ENCODE results near the gene NKTR.
"Not testable (repeated sequence)": the region's sequence is repeated elsewhere in the genome, so short reads cannot be mapped to it uniquely, and the experiment has no call there.

The NKTR gene

DNA sequence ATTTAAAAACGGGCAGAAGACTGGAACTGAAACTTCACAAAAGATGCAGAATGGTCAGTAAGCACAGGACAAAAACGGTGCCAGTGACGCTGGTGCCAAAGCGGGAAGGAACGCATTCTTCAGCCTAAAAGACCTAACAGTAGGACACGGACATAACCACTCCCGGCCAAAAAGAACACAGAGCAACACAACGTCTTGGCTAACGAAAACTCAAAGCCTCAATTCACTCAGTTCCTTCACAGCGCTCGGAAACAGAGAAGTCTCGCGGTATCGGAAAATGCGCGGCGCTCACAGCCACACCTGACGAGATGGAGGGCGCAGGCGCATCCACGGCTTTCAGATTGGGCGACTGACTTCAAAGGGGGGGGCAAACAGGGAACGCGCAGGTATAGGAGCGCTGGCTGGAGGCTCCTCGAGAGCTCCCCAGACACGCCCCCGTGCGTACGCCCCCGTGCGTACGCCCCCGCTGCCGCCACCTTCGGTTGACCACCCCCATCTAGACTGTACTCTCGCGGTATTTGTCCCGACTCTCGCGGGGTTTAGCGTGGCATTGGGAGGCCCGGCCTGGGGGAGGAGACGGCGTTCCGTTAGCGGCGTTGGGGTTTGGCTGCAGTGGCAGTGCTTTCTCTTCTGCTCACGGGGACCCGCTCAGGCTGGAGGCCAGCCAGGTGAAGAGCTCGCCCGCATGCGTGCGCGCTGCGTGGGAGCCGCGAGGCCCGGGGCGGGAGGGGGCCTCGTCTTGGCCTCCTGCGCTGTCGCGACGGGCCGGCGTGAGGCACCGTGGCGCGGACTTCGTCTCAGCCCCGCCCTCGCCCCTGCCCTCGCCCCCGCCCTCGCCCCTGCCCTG, at the start of gene NKTR:
Gene NKTR, plus strand, starts transcription at position 576 of the 847 bp plus-strand sequence. CDS start 321 bp downstream, outside the sequence.
- no peaks in the 10 kb centered on the region for H3K27me3 ChIP-seq (ENCODE audit: control insufficient read depth in 1 of 2, insufficient read depth in 2 of 2, low read length in 2 of 2)
- H3K27ac ChIP-seq (ENCODE audit: low read depth, low read length) = peak within 1 kb of the TSS; percentile 92
- peak within 1 kb of the TSS; percentile 91 to 100 for H3K9ac ChIP-seq (ENCODE audit: low read depth in 1 of 2, low read length in 2 of 2)
- H3K9me3 ChIP-seq (ENCODE audit: control insufficient read depth in 1 of 2, low read length in 2 of 2) = no peaks in the 10 kb centered on the region
- peak within 1 kb of the TSS; percentile 86 to 99 for H3K4me3 ChIP-seq (ENCODE audit: low read depth in 1 of 2, low read length in 2 of 2)
- H3K4me1 ChIP-seq (ENCODE audit: control insufficient read depth in 1 of 2, insufficient read depth in 2 of 2, low read length in 2 of 2) = peaks cover 14 to 20% of the 10 kb centered on the region in 2 donors
- H3K36me3 ChIP-seq (ENCODE audit: control insufficient read depth in 1 of 2, insufficient read depth in 2 of 2, low read length in 2 of 2) = peaks cover 0 to 4% of the 10 kb centered on the region in 2 donors

DNA sequence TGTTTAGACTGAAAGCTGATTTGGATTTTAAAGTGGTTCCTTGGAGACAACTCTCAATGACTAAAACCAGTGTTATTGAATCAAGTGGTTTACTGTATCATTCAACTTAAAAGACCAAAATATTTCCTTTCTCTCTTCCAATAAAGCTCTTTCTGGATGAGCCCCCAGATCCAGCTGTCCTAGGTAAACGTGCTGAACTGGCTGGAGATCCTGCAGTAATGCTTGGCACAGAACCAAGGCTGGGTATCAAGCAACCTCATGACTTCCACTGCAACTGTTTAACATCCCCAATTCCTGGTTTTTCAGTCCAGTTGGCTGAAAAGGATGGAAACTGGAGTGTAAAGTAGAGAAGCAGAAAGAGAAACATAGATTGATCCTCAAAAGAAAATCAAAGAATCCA, 47.7 kb upstream of the NKTR start:
- Histone ChIP-seq H3K4me3 (ENCODE audit: low read depth in 1 of 2, low read length in 2 of 2) (no peak overlapping the region), H3K4me1 (ENCODE audit: control insufficient read depth in 1 of 2, insufficient read depth in 2 of 2, low read length in 2 of 2) (no peaks in the 10 kb centered on the region), H3K36me3 (ENCODE audit: control insufficient read depth in 1 of 2, insufficient read depth in 2 of 2, low read length in 2 of 2) (peaks cover 24 to 59% of the 10 kb centered on the region in 2 donors), H3K9ac (ENCODE audit: low read depth in 1 of 2, low read length in 2 of 2) (no peak overlapping the region), H3K9me3 (ENCODE audit: control insufficient read depth in 1 of 2, low read length in 2 of 2) (no peaks in the 10 kb centered on the region), H3K27ac (ENCODE audit: low read depth, low read length) (no peak overlapping the region), H3K27me3 (ENCODE audit: control insufficient read depth in 1 of 2, insufficient read depth in 2 of 2, low read length in 2 of 2) (no peaks in the 10 kb centered on the region)

DNA sequence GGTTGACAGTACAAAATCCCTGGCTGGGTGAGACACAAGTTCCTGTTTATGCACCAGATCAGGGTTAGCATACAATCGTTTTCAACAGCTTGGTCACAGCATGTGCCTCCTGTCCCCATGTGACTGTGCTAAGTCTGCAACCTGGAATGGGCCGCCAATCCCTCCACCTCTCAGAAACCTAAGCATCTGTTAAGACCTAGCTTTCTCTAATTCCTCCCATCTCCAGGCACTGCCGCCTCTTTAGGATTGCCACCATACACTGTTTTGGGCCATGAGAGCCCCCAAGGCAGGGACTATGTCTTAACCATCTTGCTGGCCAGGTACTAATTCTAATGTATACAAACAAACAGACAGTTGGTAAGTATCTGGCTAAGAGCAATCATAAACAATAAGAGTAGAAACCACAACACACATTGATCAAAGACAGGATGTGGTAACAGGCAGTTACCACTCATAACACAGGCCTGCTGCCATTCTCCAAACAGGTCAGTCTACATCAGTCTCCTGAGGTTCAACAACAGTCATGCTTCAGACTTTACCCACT, 44.3 kb upstream of the NKTR start:
- Histone ChIP-seq H3K27ac (ENCODE audit: low read depth, low read length) (no peak overlapping the region), H3K36me3 (ENCODE audit: control insufficient read depth in 1 of 2, insufficient read depth in 2 of 2, low read length in 2 of 2) (peaks cover 28 to 62% of the 10 kb centered on the region in 2 donors), H3K27me3 (ENCODE audit: control insufficient read depth in 1 of 2, insufficient read depth in 2 of 2, low read length in 2 of 2) (no peaks in the 10 kb centered on the region), H3K4me3 (ENCODE audit: low read depth in 1 of 2, low read length in 2 of 2) (no peak overlapping the region), H3K9me3 (ENCODE audit: control insufficient read depth in 1 of 2, low read length in 2 of 2) (no peaks in the 10 kb centered on the region), H3K4me1 (ENCODE audit: control insufficient read depth in 1 of 2, insufficient read depth in 2 of 2, low read length in 2 of 2) (no peaks in the 10 kb centered on the region), H3K9ac (ENCODE audit: low read depth in 1 of 2, low read length in 2 of 2) (no peak overlapping the region)

DNA sequence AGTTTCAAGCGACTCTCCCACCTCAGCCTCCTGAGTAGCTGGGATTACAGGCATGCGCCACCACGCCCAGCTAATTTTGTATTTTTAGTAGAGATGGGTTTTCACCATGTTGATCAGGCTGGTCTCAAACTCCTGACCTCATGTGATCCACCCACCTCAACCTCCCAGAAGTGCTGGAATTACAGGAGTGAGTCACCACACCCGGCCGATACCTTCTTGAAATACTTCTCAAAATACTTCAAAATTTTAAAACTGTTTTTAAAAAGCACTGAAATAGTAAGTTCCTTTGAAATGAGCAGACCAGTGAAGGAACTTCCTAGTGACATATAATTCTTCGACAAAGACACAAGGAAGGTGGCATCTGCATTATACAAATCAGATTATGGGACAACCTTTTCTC, 43.7 kb upstream of the NKTR start:
- not testable (repeated sequence) for H3K9me3 ChIP-seq (ENCODE audit: control insufficient read depth in 1 of 2, low read length in 2 of 2); H3K27me3 ChIP-seq (ENCODE audit: control insufficient read depth in 1 of 2, insufficient read depth in 2 of 2, low read length in 2 of 2); H3K27ac ChIP-seq (ENCODE audit: low read depth, low read length); H3K4me1 ChIP-seq (ENCODE audit: control insufficient read depth in 1 of 2, insufficient read depth in 2 of 2, low read length in 2 of 2); H3K4me3 ChIP-seq (ENCODE audit: low read depth in 1 of 2, low read length in 2 of 2); H3K9ac ChIP-seq (ENCODE audit: low read depth in 1 of 2, low read length in 2 of 2)
- H3K36me3 ChIP-seq (ENCODE audit: control insufficient read depth in 1 of 2, insufficient read depth in 2 of 2, low read length in 2 of 2) = peaks cover 29 to 63% of the 10 kb centered on the region in 2 donors

DNA sequence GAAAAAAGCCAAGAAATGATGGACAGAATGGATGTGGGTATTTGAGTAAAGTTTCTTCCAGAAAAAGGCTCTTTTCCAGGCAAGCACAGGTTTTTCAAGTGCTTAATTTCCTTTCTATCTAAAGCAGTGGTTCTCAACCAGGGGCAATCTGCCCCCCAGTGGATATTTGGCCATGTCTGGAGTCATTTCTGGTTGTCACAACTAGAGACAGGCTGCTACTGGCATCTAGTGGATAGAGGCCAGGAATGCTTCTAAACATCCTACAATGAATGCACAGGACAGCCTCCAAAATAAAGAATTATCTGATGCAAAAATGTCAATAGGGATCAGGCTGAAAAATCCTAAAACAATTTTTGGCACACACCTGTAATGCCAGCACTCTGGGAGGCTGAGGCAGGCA, 42.6 kb upstream of the NKTR start:
- Histone ChIP-seq H3K27me3 (ENCODE audit: control insufficient read depth in 1 of 2, insufficient read depth in 2 of 2, low read length in 2 of 2) (no peaks in the 10 kb centered on the region), H3K9me3 (ENCODE audit: control insufficient read depth in 1 of 2, low read length in 2 of 2) (no peaks in the 10 kb centered on the region), H3K9ac (ENCODE audit: low read depth in 1 of 2, low read length in 2 of 2) (no peak overlapping the region), H3K36me3 (ENCODE audit: control insufficient read depth in 1 of 2, insufficient read depth in 2 of 2, low read length in 2 of 2) (peaks cover 33 to 67% of the 10 kb centered on the region in 2 donors), H3K27ac (ENCODE audit: low read depth, low read length) (no peak overlapping the region), H3K4me3 (ENCODE audit: low read depth in 1 of 2, low read length in 2 of 2) (no peak overlapping the region), H3K4me1 (ENCODE audit: control insufficient read depth in 1 of 2, insufficient read depth in 2 of 2, low read length in 2 of 2) (no peaks in the 10 kb centered on the region)

DNA sequence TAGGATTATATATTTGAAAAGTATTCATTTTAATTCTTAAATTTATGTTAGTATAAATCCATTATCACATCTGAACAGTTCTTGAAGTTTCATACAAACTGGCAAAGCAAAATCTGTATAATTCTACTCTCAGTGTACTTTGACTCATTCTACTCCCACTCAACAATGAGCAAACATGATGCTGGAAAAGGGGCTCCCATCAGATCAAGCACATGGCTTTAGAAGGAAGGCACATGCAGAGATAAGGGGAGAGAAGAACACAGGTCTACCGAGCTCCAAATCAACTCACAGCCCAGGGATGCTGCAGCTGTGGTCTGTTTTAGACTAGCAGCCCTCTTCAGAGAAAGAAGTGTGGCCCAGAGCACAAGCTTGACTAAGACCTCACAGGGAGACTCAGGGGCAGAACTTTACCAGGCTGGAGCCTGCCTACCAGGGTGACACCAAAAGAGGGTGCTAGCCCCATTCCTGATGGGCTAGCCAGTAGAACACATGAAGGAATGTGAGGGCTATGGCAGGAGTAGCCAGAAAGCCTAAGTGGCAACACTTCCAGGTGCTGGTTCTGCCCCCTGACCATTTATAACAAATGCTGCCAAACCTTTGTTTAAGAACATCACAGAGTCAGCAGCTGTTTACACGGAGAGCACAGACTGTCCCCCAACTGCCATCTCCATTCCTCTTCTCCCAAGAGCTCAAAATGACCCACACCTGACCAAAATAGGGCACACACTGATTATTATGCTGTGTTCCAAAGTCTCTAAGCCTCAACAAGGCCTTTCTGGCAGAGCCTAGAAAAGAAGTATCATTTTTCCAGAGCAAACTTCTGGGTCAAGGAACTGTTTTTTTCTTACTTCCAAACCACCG, 38.2 kb upstream of the NKTR start:
- Histone ChIP-seq H3K27ac (ENCODE audit: low read depth, low read length) (no peak overlapping the region), H3K36me3 (ENCODE audit: control insufficient read depth in 1 of 2, insufficient read depth in 2 of 2, low read length in 2 of 2) (peaks cover 28 to 68% of the 10 kb centered on the region in 2 donors), H3K9ac (ENCODE audit: low read depth in 1 of 2, low read length in 2 of 2) (no peak overlapping the region), H3K9me3 (ENCODE audit: control insufficient read depth in 1 of 2, low read length in 2 of 2) (no peaks in the 10 kb centered on the region), H3K4me3 (ENCODE audit: low read depth in 1 of 2, low read length in 2 of 2) (no peak overlapping the region), H3K27me3 (ENCODE audit: control insufficient read depth in 1 of 2, insufficient read depth in 2 of 2, low read length in 2 of 2) (no peaks in the 10 kb centered on the region), H3K4me1 (ENCODE audit: control insufficient read depth in 1 of 2, insufficient read depth in 2 of 2, low read length in 2 of 2) (no peaks in the 10 kb centered on the region)

DNA sequence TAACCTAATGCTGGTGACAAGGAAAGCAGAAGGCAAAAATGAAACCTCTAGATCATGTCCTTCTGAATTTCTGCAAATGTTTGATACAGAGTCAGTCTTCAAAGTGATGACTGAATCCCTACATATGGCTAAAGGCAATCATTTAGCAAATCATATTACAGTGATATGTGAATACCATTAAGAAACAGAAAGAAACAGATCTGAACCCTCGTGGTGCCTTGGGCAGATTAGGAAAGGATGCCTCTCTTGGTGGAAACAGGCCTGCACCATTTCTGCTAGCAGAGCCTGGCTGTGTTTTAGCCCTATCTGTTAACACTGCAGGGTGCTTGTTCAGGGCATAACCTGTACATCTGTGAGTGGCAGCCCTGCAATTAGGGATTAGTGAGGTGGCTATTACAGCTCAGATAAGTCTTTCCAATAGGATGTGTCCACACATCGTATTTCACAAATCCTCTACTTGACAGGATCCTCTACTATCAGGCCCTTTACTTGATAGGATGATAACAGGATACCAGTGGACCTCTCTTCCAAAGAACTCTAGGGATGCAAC, 30.8 kb upstream of the NKTR start:
- Histone ChIP-seq H3K27ac (ENCODE audit: low read depth, low read length) (no peak overlapping the region), H3K4me3 (ENCODE audit: low read depth in 1 of 2, low read length in 2 of 2) (no peak overlapping the region), H3K4me1 (ENCODE audit: control insufficient read depth in 1 of 2, insufficient read depth in 2 of 2, low read length in 2 of 2) (no peaks in the 10 kb centered on the region), H3K27me3 (ENCODE audit: control insufficient read depth in 1 of 2, insufficient read depth in 2 of 2, low read length in 2 of 2) (no peaks in the 10 kb centered on the region), H3K9ac (ENCODE audit: low read depth in 1 of 2, low read length in 2 of 2) (no peak overlapping the region), H3K9me3 (ENCODE audit: control insufficient read depth in 1 of 2, low read length in 2 of 2) (no peaks in the 10 kb centered on the region), H3K36me3 (ENCODE audit: control insufficient read depth in 1 of 2, insufficient read depth in 2 of 2, low read length in 2 of 2) (peaks cover 8 to 31% of the 10 kb centered on the region in 2 donors)

DNA sequence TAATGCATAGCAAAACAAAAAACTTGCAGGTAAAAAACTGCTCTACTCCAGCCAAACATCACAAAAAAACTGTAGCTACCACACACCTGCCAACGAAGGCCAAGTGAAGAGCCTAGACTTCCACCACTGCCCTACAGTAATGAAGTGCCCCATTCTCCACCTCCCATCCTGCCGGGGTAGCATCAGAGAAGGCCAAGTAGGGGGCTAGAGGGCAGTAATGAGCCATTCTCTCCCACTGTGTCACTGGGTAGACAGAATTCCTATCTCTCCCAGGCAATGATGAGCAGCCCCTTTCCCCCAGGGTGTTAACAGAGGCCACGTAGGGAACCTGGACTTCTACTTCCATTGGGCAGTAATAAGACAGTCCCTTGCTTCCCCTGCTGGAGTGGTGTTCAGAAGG, 28.2 kb upstream of the NKTR start:
- Histone ChIP-seq H3K9me3 (ENCODE audit: control insufficient read depth in 1 of 2, low read length in 2 of 2) (peaks cover 2 to 7% of the 10 kb centered on the region in 2 donors), H3K27me3 (ENCODE audit: control insufficient read depth in 1 of 2, insufficient read depth in 2 of 2, low read length in 2 of 2) (no peaks in the 10 kb centered on the region), H3K36me3 (ENCODE audit: control insufficient read depth in 1 of 2, insufficient read depth in 2 of 2, low read length in 2 of 2) (peaks cover 0 to 10% of the 10 kb centered on the region in 2 donors), H3K4me1 (ENCODE audit: control insufficient read depth in 1 of 2, insufficient read depth in 2 of 2, low read length in 2 of 2) (no peaks in the 10 kb centered on the region), H3K4me3 (ENCODE audit: low read depth in 1 of 2, low read length in 2 of 2) (no peak overlapping the region), H3K27ac (ENCODE audit: low read depth, low read length) (no peak overlapping the region), H3K9ac (ENCODE audit: low read depth in 1 of 2, low read length in 2 of 2) (no peak overlapping the region)

DNA sequence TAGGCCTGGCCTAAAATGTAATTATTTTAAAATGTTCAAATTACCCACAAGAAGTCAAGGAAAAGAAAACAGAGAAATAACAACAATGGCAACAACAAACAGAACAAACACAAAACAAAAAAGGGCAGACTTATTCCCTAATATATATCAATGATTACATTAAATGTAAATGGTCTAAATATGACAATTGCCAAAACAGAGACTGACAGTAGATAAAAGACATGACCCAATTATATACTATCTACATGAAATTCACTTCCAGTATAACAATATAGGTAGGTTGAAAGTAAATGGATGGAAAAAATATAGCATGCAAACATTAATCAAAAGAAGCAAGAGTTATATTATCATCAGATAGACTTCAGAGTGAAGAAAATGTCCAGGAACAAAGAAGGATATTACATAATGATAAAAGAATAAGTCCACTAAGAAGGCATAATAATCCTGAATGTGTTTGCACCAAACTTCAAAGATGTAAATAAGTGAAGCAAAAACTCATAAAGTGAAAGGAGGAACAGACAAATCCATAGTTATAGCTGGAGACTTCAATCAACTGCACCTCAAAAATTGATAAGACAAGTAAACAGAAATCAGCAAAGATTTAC, 25.2 kb upstream of the NKTR start:
- H3K36me3 ChIP-seq (ENCODE audit: control insufficient read depth in 1 of 2, insufficient read depth in 2 of 2, low read length in 2 of 2) = peaks cover 0 to 3% of the 10 kb centered on the region in 2 donors
- H3K9me3 ChIP-seq (ENCODE audit: control insufficient read depth in 1 of 2, low read length in 2 of 2) = peaks cover 2 to 7% of the 10 kb centered on the region in 2 donors
- H3K9ac ChIP-seq (ENCODE audit: low read depth in 1 of 2, low read length in 2 of 2) = no peak overlapping the region
- no peak overlapping the region for H3K27ac ChIP-seq (ENCODE audit: low read depth, low read length)
- H3K4me1 ChIP-seq (ENCODE audit: control insufficient read depth in 1 of 2, insufficient read depth in 2 of 2, low read length in 2 of 2) = peaks cover under 1 to 4% of the 10 kb centered on the region in 2 donors
- H3K4me3 ChIP-seq (ENCODE audit: low read depth in 1 of 2, low read length in 2 of 2) = no peak overlapping the region
- H3K27me3 ChIP-seq (ENCODE audit: control insufficient read depth in 1 of 2, insufficient read depth in 2 of 2, low read length in 2 of 2) = no peaks in the 10 kb centered on the region
